T-helper 17 cell (primary cell): Measurements from ENCODE around the gene GNG2. TPM values are rescaled to one million over a fixed set of nuclear protein-coding genes. Genes with fewer than 3 reads are reported as not detected.
A peak's percentile ranks its signal among the peaks of the same experiment; 100 is the strongest.

Experiments used
- ATAC-seq: fragments of 150-1000 bp; cut with Tn5 transposase; 2 replicates; pipeline ENCODE4 v1.10.0; 2021; ENCODE audit warnings: mild to moderate bottlenecking, moderate library complexity
- DNase-seq, 3 donors: peaks; one replicate each; pipeline versions ENCODE4 v3.0.0 to v3.0.0-alpha.2; 2020 to 2021
- H3K9me3 ChIP-seq: one replicate; pipeline ENCODE4 v1.7.0; 2013; ENCODE audit warnings: low read length, mild to moderate bottlenecking; ENCODE audit not compliant: control insufficient read depth, poor library complexity, severe bottlenecking
- H3K27ac Mint-ChIP-seq: one replicate; pipeline ENCODE4 v1.8.0; 2022; ENCODE audit warnings: mild to moderate bottlenecking, moderate library complexity, mixed read lengths
- H3K27me3 Mint-ChIP-seq: one replicate; pipeline ENCODE4 v1.8.0; 2022; ENCODE audit warnings: mixed read lengths
- H3K36me3 Mint-ChIP-seq: one replicate; pipeline ENCODE4 v1.8.0; 2022; ENCODE audit warnings: low read depth, mixed read lengths
- H3K4me1 Mint-ChIP-seq: one replicate; pipeline ENCODE4 v1.8.0; 2022; ENCODE audit warnings: mild to moderate bottlenecking, mixed read lengths
- H3K4me3 Mint-ChIP-seq: one replicate; pipeline ENCODE4 v1.8.0; 2022; ENCODE audit warnings: mild to moderate bottlenecking, moderate library complexity, mixed read lengths
- total RNA-seq, 4 donors: library from RNA in 2 of 4; stranded (reverse) in 2 of 4; gene quantifications; one replicate each; pipeline ENCODE4 v1.2.3 and lab custom pipeline; 2022 to 2026

The GNG2 gene
- total RNA-seq, 2 donors from 2014 or later: 194 to 208 TPM

GRCh38 chr14:51950007-51950406 is 89.6 kb downstream of the GNG2 start:
- no peaks in the 10 kb centered on the region for H3K27me3 Mint-ChIP-seq
- ATAC-seq (no peak), DNase-seq (no peak)
- H3K36me3 Mint-ChIP-seq: peaks cover 23% of the 10 kb centered on the region
- H3K4me1 Mint-ChIP-seq: peaks cover 33% of the 10 kb centered on the region
- H3K9me3 ChIP-seq: no peaks in the 10 kb centered on the region
- H3K4me3 Mint-ChIP-seq: no peak overlapping the region
- H3K27ac Mint-ChIP-seq: peak overlapping the region; percentile 46

GRCh38 chr14:51951656-51952055 is 91.2 kb downstream of the GNG2 start:
- H3K27me3 Mint-ChIP-seq: no peaks in the 10 kb centered on the region
- H3K4me1 Mint-ChIP-seq: peaks cover 28% of the 10 kb centered on the region
- DNase-seq: no peak
- no peak for ATAC-seq
- peak overlapping the region; percentile 63 for H3K27ac Mint-ChIP-seq
- no peaks in the 10 kb centered on the region for H3K9me3 ChIP-seq
- H3K36me3 Mint-ChIP-seq: peaks cover 17% of the 10 kb centered on the region
- no peak overlapping the region for H3K4me3 Mint-ChIP-seq

- DNase-seq (no peak), ATAC-seq (no peak)
- peaks cover 25% of the 10 kb centered on the region for H3K36me3 Mint-ChIP-seq
- H3K27ac Mint-ChIP-seq: no peak overlapping the region
- peaks cover 23% of the 10 kb centered on the region for H3K4me1 Mint-ChIP-seq
- no peaks in the 10 kb centered on the region for H3K27me3 Mint-ChIP-seq
- peaks cover 3% of the 10 kb centered on the region for H3K9me3 ChIP-seq
- no peak overlapping the region for H3K4me3 Mint-ChIP-seq
These were observed 93.6 kb downstream of the GNG2 start for GRCh38 chr14:51954031-51954430.

- Mint-ChIP-seq H3K27ac (peak overlapping the region; percentile 34), H3K27me3 (no peaks in the 10 kb centered on the region), H3K4me3 (no peak overlapping the region), H3K4me1 (peaks cover 20% of the 10 kb centered on the region), H3K36me3 (peaks cover 24% of the 10 kb centered on the region)
- ATAC-seq (no peak), DNase-seq (no peak)
- peaks cover 4% of the 10 kb centered on the region for H3K9me3 ChIP-seq
These were observed 94.2 kb downstream of the GNG2 start for GRCh38 chr14:51954657-51955056.

- peaks cover 4% of the 10 kb centered on the region for H3K9me3 ChIP-seq
- ATAC-seq (no peak), DNase-seq (no peak)
- Mint-ChIP-seq H3K4me3 (no peak overlapping the region), H3K27ac (no peak overlapping the region), H3K36me3 (peaks cover 20% of the 10 kb centered on the region), H3K4me1 (peaks cover 15% of the 10 kb centered on the region), H3K27me3 (no peaks in the 10 kb centered on the region)
These were observed 97.5 kb downstream of the GNG2 start for GRCh38 chr14:51957950-51958349.

GRCh38 chr14:51959928-51960327 is 99.5 kb downstream of the GNG2 start:
- DNase-seq (no peak), ATAC-seq (no peak)
- Mint-ChIP-seq H3K36me3 (peaks cover 17% of the 10 kb centered on the region), H3K4me3 (no peak overlapping the region), H3K27ac (no peak overlapping the region), H3K4me1 (peaks cover 12% of the 10 kb centered on the region), H3K27me3 (no peaks in the 10 kb centered on the region)
- peaks cover 4% of the 10 kb centered on the region for H3K9me3 ChIP-seq

- H3K9me3 ChIP-seq: peaks cover 4% of the 10 kb centered on the region
- peaks cover 12% of the 10 kb centered on the region for H3K4me1 Mint-ChIP-seq
- peak overlapping the region; percentile 1 for H3K27ac Mint-ChIP-seq
- H3K4me3 Mint-ChIP-seq: no peak overlapping the region
- peaks cover 17% of the 10 kb centered on the region for H3K36me3 Mint-ChIP-seq
- ATAC-seq: no peak
- no peak for DNase-seq
- no peaks in the 10 kb centered on the region for H3K27me3 Mint-ChIP-seq
These were observed 100.5 kb downstream of the GNG2 start for GRCh38 chr14:51960866-51961265.

- Mint-ChIP-seq H3K36me3 (peaks cover 11% of the 10 kb centered on the region), H3K27me3 (no peaks in the 10 kb centered on the region), H3K27ac (peak overlapping the region; percentile 83), H3K4me1 (peaks cover 12% of the 10 kb centered on the region), H3K4me3 (no peak overlapping the region)
- peaks cover 4% of the 10 kb centered on the region for H3K9me3 ChIP-seq
- ATAC-seq: no peak
- no peak for DNase-seq
These were observed 102.3 kb downstream of the GNG2 start for GRCh38 chr14:51962711-51963110.

GRCh38 chr14:51963286-51963685 is 102.9 kb downstream of the GNG2 start:
- peaks cover 4% of the 10 kb centered on the region for H3K9me3 ChIP-seq
- no peak for DNase-seq
- no peak for ATAC-seq
- H3K36me3 Mint-ChIP-seq: peaks cover 11% of the 10 kb centered on the region
- peak overlapping the region; percentile 83 for H3K27ac Mint-ChIP-seq
- H3K4me3 Mint-ChIP-seq: no peak overlapping the region
- peaks cover 12% of the 10 kb centered on the region for H3K4me1 Mint-ChIP-seq
- H3K27me3 Mint-ChIP-seq: no peaks in the 10 kb centered on the region

- ATAC-seq (no peak), DNase-seq (no peak)
- peak overlapping the region; percentile 61 for H3K27ac Mint-ChIP-seq
- H3K9me3 ChIP-seq: no peaks in the 10 kb centered on the region
- peaks cover 13% of the 10 kb centered on the region for H3K4me1 Mint-ChIP-seq
- H3K27me3 Mint-ChIP-seq: no peaks in the 10 kb centered on the region
- H3K36me3 Mint-ChIP-seq: peaks cover 4% of the 10 kb centered on the region
- H3K4me3 Mint-ChIP-seq: no peak overlapping the region
These were observed 107.1 kb downstream of the GNG2 start for GRCh38 chr14:51967521-51967920.

GRCh38 chr14:51969852-51970540 is 109.6 kb downstream of the GNG2 start:
- no peak for ATAC-seq
- peaks cover 8% of the 10 kb centered on the region for H3K4me1 Mint-ChIP-seq

GRCh38 chr14:51972566-51972965 is 112.2 kb downstream of the GNG2 start:
- Mint-ChIP-seq H3K27ac (peak overlapping the region; percentile 63), H3K4me1 (peaks cover 8% of the 10 kb centered on the region), H3K4me3 (no peak overlapping the region), H3K36me3 (no peaks in the 10 kb centered on the region), H3K27me3 (no peaks in the 10 kb centered on the region)
- no peak for ATAC-seq
- DNase-seq: no peak
- H3K9me3 ChIP-seq: no peaks in the 10 kb centered on the region

More at GRCh38 chr14:51969852-51970540, 109.6 kb downstream of the GNG2 start:
- H3K36me3 Mint-ChIP-seq: no peaks in the 10 kb centered on the region
- no peak overlapping the region for H3K4me3 Mint-ChIP-seq
- H3K9me3 ChIP-seq: no peaks in the 10 kb centered on the region
- no peaks in the 10 kb centered on the region for H3K27me3 Mint-ChIP-seq
- DNase-seq: no peak
- peak overlapping the region; percentile 41 for H3K27ac Mint-ChIP-seq

GRCh38 chr14:51977075-51977474 is 116.7 kb downstream of the GNG2 start:
- H3K27ac Mint-ChIP-seq: no peak overlapping the region
- H3K27me3 Mint-ChIP-seq: peaks cover 11% of the 10 kb centered on the region
- H3K36me3 Mint-ChIP-seq: no peaks in the 10 kb centered on the region
- no peaks in the 10 kb centered on the region for H3K9me3 ChIP-seq
- no peaks in the 10 kb centered on the region for H3K4me1 Mint-ChIP-seq
- DNase-seq: no peak
- H3K4me3 Mint-ChIP-seq: no peak overlapping the region
- ATAC-seq: no peak

GRCh38 chr14:51978681-51979085 is 118.3 kb downstream of the GNG2 start:
- ATAC-seq (no peak), DNase-seq (no peak)
- H3K27me3 Mint-ChIP-seq: peaks cover 11% of the 10 kb centered on the region
- no peak overlapping the region for H3K4me3 Mint-ChIP-seq
- H3K27ac Mint-ChIP-seq: no peak overlapping the region
- no peaks in the 10 kb centered on the region for H3K4me1 Mint-ChIP-seq
- no peaks in the 10 kb centered on the region for H3K9me3 ChIP-seq
- peaks cover 4% of the 10 kb centered on the region for H3K36me3 Mint-ChIP-seq
